ENCODE results near the gene TMEM30B.

Gene TMEM30B

DNA sequence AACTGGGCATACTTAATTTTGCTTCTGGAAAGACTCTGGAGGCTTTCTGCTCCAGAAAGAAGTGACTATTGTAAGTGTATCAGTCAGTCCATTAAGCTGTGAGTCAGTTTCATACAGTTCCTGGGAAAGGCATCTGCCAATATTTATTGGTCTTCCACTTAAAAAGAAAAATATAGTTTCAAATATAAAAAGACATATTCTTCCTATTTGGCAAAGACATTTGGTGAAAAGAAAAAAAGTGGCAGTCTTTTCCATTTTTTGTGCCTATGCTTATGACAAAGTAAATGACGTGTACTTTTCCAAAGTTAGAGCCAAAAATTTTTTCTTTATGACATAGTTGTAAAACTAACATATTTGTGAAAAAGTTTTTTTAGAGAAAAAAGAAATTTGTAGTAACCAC lies 12.3 kb downstream of the TMEM30B start:
- Histone ChIP-seq H3K36me3 (replicated peaks) (no peaks in the 10 kb centered on the region), H3K4me3 (no peak overlapping the region), H3K4me1 (peaks cover 5% of the 10 kb centered on the region; the same call in 1 of the 2 replicates), H3K27me3 (ENCODE audit: low read depth) (peaks cover 12% of the 10 kb centered on the region), H3K9me3 (no peaks in the 10 kb centered on the region)
- no peak for DNase-seq (ENCODE audit: low spot score in 2 of 2)
- in situ Hi-C loops (cut with MboI; ENCODE audit: low sequenced_read_pairs), result no loop called here

DNA sequence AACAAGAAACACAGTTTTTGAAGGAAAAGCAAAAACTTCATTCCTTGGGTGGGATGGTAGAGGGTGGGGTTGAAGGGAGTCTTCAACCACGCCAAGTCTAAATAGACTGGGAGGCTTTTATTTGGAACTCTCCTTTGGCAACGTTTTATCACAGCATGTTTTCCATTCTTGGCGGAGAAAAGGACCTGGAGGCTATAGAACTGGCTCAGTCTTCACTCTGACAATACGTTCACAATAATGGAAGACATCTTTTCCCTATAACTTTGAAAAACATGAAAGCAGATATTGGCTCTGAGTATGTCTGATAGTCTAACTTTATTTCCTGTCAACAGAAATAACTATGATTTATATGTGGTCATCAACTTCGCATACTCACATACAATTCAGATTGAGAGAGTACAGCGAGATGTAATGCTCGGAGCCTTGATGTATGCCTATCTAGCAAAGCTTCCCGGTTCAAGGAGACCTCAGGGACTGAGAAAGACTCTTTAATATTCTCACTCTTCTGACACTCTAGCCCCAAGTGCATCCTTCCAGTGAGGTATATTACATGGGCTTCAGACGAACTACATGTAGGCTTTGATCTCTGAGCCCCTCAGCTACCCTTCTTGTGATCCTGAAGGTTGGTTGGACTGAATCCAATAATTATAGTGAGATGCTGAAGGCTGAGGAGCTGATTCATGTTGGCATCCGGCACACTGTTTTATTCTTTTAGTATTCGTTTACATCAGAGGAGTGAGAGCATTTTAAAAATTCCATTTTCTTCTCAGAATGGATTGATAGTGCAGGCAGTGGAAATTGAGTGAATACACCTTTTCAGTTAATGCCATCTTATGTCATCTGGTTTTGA lies 14.0 kb downstream of the TMEM30B start:
- no peak for DNase-seq (ENCODE audit: low spot score in 2 of 2)

DNA sequence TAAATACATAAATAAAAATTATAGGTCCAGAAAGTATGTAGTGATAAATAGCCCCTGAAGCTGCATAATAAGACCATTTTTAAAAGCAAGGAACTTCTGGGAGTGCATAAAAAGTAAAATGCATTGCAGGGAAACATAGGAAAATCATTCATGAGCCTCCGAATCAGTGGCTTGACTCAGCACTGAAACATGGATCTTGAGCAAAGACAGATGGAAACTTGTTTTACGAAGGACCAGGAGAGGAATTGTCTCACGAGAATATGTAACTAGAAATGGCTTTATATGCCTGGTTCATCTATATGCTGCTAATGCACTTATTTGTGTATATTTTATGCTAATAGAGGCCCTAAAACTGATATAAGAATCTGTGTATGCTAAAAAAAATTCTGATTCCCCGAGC lies 14.7 kb downstream of the TMEM30B start:
- H3K9me3 ChIP-seq, result no peaks in the 10 kb centered on the region
- H3K4me3 ChIP-seq, result no peak overlapping the region
- H3K36me3 ChIP-seq (replicated peaks), result no peaks in the 10 kb centered on the region
- in situ Hi-C loops (cut with MboI; ENCODE audit: low sequenced_read_pairs), result no loop called here
- peaks cover 5% of the 10 kb centered on the region; the same call in 1 of the 2 replicates for H3K4me1 ChIP-seq
- H3K27me3 ChIP-seq (ENCODE audit: low read depth), result peaks cover 12% of the 10 kb centered on the region
- no peak for DNase-seq (ENCODE audit: low spot score in 2 of 2)

More for the DNA sequence above, 14.0 kb downstream of the TMEM30B start:
- Histone ChIP-seq H3K27me3 (ENCODE audit: low read depth) (peaks cover 12% of the 10 kb centered on the region), H3K36me3 (replicated peaks) (no peaks in the 10 kb centered on the region), H3K4me1 (peaks cover 5% of the 10 kb centered on the region; the same call in 1 of the 2 replicates), H3K9me3 (no peaks in the 10 kb centered on the region), H3K4me3 (no peak overlapping the region)
- in situ Hi-C loops (cut with MboI; ENCODE audit: low sequenced_read_pairs), result no loop called here

DNA sequence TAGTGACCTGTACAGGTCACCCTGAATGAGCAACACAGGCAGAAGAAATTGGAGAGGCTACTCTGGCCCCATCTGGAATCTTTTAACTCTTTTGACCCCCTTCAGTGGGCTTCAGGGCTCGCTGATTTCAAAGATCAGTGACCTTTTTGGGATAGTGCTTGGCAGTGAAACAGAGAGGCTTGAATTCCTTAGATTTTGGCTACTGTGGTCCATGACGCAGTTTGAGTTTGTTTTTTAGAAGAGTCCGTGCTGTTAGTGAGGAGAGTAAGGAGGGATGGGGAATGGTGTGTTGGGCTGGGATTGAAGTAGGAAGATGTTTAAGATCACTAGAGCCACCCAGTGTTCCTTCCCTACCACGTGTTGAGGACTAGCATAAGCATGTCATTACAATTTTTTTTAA lies 16.5 kb downstream of the TMEM30B start:
- no peak for DNase-seq (ENCODE audit: low spot score in 2 of 2)
- Histone ChIP-seq H3K27me3 (ENCODE audit: low read depth) (peaks cover 12% of the 10 kb centered on the region), H3K4me3 (no peak overlapping the region), H3K4me1 (peaks cover 5% of the 10 kb centered on the region; the same call in 1 of the 2 replicates), H3K9me3 (no peaks in the 10 kb centered on the region), H3K36me3 (replicated peaks) (no peaks in the 10 kb centered on the region)
- in situ Hi-C loops (cut with MboI; ENCODE audit: low sequenced_read_pairs), result no loop called here

DNA sequence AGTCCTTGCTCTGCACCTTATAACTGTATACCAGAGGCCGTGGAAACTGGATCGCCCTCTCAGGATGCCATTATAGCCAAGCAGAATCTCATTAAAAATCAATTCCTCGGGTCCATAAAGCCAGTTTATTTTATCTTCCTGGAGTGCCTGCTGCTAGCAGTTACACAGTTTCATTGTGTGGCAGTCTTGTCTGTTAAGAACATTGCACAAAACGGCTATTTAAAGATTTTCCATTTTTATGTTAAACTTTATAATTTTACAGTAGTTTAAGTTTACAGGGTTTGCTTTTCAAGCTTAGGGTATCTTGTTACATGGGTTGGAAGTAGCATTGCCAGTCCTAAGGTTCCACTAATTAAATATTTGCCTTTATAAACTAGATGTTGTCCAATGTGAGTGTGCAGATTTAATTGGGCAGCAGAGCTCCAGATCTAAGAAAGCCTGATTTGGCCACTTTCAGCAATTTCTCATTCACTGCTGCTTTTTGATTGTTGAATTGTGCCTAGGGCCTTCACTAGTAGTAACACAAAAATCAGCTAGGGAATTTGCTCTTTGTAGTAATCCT lies 17.0 kb downstream of the TMEM30B start:
- Histone ChIP-seq H3K4me3 (no peak overlapping the region), H3K4me1 (peaks cover 3% of the 10 kb centered on the region; the same call in 1 of the 2 replicates), H3K36me3 (replicated peaks) (no peaks in the 10 kb centered on the region), H3K27me3 (ENCODE audit: low read depth) (peaks cover 12% of the 10 kb centered on the region), H3K9me3 (no peaks in the 10 kb centered on the region)
- DNase-seq (ENCODE audit: low spot score in 2 of 2), result peak in 1 of 2 experiments; percentile 26
- in situ Hi-C loops (cut with MboI; ENCODE audit: low sequenced_read_pairs), result no loop called here

DNA sequence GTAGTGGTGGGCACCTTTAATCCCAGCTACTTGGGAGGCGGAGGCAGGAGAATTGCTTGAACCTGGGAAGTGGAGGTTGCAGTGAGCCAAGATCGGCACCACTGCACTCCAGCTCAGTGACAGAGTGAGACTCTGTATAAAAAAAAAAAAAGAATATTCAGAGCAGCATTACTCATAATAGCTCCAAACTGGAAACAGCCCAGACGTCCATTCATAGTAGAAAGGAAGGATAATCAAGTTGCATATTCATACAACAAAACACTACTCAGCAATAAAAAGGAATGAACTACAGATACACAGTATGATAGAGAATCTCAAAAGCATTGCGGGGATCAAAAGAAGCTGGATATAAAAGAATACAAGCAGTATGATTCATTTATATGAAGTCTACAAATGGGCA lies 19.1 kb downstream of the TMEM30B start:
- Histone ChIP-seq H3K4me1 (peaks cover 3% of the 10 kb centered on the region; the same call in 1 of the 2 replicates), H3K4me3 (no peak overlapping the region), H3K27me3 (ENCODE audit: low read depth) (peaks cover 7% of the 10 kb centered on the region), H3K9me3 (no peaks in the 10 kb centered on the region), H3K36me3 (replicated peaks) (no peaks in the 10 kb centered on the region)
- no peak for DNase-seq (ENCODE audit: low spot score in 2 of 2)
- in situ Hi-C loops (cut with MboI; ENCODE audit: low sequenced_read_pairs), result no loop called here

DNA sequence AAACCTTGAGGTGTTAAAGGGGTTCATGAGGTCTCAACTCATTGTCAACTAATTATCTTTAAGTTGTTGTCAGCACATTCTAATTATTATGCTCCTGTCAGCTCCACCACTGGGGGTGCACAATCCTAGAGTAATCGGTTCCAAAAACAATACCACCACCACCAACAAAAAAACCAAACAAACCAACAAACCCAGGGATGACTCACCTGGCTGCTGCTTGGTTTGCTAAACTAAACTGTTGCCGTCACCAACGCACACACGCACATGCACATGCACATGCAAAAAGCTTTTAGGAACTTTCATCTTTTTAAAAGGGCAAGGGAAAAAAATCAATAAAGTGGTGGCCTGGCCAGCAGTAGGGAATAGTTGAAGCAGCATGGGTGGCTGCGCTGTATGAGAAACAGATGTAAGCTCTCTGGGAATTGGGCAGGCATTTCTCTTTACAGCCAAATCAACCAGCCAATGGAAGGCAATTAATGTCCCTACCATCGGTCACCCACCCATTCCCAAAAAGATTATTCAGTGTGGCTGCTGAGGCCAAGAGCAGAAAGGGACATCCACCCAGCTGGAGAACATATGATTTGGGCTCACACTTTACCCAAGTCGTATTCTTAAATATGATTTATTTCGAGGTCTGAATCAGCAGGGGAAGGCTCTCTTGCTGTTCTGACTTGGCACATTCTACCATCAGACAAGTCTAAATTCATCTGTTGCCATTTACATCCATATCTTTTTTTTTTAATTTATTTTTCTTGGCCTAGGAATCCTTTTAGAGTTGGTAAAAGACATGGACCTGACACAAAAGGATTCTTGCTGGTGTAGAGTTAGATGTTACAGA lies 20.0 kb downstream of the TMEM30B start:
- Histone ChIP-seq H3K9me3 (no peaks in the 10 kb centered on the region), H3K27me3 (ENCODE audit: low read depth) (no peaks in the 10 kb centered on the region; the same call in none of the 2 replicates), H3K36me3 (replicated peaks) (no peaks in the 10 kb centered on the region), H3K4me3 (no peak overlapping the region), H3K4me1 (peaks cover 3% of the 10 kb centered on the region; the same call in 1 of the 2 replicates)
- DNase-seq (ENCODE audit: low spot score in 2 of 2), result no peak
- in situ Hi-C loops (cut with MboI; ENCODE audit: low sequenced_read_pairs), result no loop called here

DNA sequence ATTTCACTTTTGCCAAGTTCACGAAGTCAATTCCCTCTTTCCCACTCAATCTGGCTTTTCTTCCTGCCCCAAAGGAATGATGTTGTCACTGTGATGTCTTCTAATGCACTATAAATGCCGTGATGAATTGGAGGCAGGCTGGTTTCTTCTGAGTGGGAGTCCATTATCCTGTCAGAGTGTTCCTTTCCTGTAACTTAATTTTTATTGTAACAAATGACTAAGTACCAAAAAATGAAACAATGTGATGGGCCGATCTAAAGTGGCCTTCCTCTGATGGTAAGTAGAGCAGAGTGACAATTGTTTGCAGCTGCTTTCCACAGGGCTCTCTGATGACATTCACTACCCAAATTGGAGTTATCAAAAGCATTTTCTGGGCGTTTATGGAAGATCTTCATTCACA lies 22.2 kb downstream of the TMEM30B start:
- DNase-seq (ENCODE audit: low spot score in 2 of 2), result no peak
- H3K4me1 ChIP-seq, result no peaks in the 10 kb centered on the region
- H3K27me3 ChIP-seq (ENCODE audit: low read depth), result no peaks in the 10 kb centered on the region; the same call in none of the 2 replicates
- H3K36me3 ChIP-seq (replicated peaks), result no peaks in the 10 kb centered on the region
- in situ Hi-C loops (cut with MboI; ENCODE audit: low sequenced_read_pairs), result no loop called here
- no peaks in the 10 kb centered on the region for H3K9me3 ChIP-seq
- no peak overlapping the region for H3K4me3 ChIP-seq

DNA sequence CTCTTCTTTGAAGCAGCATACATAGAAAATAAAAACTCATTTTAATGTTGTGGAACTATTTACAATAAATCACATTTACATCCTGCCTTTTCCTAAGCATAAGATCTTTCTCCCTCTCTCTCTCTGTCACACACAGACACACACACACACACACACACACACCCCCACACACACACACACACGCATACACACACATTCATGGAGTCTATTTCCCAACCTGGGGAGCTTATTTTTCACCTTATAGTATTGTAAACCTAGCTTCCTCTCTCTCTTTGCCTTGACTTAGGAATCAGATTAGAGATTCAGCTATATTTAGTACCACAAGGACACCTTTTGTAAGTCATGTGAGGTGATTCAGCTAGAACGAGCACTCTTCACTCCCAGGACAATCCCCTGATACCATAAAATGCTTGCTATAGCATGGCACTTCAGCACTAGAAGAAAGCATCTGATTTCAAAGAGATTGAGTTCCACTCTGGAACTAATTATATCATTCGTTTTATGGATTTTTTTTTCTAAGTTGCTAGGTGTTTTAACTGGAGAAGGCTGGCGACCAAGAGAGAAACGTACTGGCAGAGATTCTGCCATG lies 23.6 kb downstream of the TMEM30B start:
- Histone ChIP-seq H3K4me1 (no peaks in the 10 kb centered on the region; the same call in 1 of the 2 replicates), H3K4me3 (no peak overlapping the region), H3K36me3 (replicated peaks) (no peaks in the 10 kb centered on the region), H3K9me3 (no peaks in the 10 kb centered on the region), H3K27me3 (ENCODE audit: low read depth) (no peaks in the 10 kb centered on the region; the same call in none of the 2 replicates)
- in situ Hi-C loops (cut with MboI; ENCODE audit: low sequenced_read_pairs), result no loop called here
- no peak for DNase-seq (ENCODE audit: low spot score in 2 of 2)

DNA sequence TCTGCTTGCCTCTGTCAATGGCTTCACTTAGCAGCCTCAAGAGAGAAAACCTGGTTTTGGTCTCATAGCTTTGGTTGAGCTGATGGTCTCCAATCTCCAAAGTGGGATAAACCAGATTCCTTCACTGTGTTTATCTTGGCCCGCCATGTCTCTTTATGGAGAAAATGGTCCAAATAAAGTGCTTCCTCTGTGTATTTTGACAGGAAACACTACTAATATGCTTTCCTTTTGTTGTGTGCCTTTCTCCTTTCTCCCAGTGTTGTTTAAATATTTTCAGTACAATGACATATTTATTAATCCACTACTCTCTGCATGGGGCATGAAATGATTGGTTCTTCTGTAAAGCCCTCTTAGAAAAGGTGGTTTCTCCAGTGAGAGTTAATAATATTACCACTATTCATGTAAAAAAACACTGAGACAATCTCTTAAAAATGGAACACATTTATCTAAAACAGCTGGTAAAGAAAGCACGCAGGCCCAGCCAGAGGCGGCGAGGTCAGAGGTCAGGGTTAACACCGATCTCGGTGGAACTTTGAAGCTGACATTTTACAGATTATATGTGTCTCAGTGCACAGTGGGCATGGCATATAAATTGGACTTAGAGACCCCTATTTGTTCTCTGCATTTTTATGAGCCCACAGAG lies 24.2 kb downstream of the TMEM30B start:
- Histone ChIP-seq H3K27me3 (ENCODE audit: low read depth) (no peaks in the 10 kb centered on the region; the same call in none of the 2 replicates), H3K36me3 (replicated peaks) (no peaks in the 10 kb centered on the region), H3K9me3 (no peaks in the 10 kb centered on the region), H3K4me3 (no peak overlapping the region), H3K4me1 (no peaks in the 10 kb centered on the region; the same call in 1 of the 2 replicates)
- DNase-seq (ENCODE audit: low spot score in 2 of 2), result no peak
- in situ Hi-C loops (cut with MboI; ENCODE audit: low sequenced_read_pairs), result no loop called here

DNA sequence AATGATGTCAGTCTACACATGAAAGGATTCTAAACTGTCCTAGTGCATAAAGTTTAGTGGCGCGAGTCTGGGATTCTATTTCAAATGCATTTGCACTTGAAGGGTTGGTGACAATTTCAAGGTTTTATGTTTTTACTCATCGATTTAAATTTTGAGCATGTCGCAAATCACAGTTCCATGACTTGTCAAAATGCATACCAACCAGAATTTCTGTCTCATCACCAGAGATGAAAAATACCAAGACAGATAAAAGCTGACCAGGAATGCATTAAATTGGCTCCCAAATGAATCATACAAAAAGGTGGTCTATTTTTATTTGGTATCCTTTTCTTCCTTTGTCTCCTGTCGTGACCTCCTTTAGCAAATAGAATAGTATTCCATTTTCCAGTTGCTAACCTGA lies 25.2 kb downstream of the TMEM30B start:
- no peak for DNase-seq (ENCODE audit: low spot score in 2 of 2)
- H3K4me1 ChIP-seq, result no peaks in the 10 kb centered on the region; the same call in 1 of the 2 replicates
- in situ Hi-C loops (cut with MboI; ENCODE audit: low sequenced_read_pairs), result no loop called here
- no peaks in the 10 kb centered on the region; the same call in none of the 2 replicates for H3K27me3 ChIP-seq (ENCODE audit: low read depth)
- H3K36me3 ChIP-seq (replicated peaks), result no peaks in the 10 kb centered on the region
- H3K4me3 ChIP-seq, result no peak overlapping the region
- no peaks in the 10 kb centered on the region for H3K9me3 ChIP-seq

DNA sequence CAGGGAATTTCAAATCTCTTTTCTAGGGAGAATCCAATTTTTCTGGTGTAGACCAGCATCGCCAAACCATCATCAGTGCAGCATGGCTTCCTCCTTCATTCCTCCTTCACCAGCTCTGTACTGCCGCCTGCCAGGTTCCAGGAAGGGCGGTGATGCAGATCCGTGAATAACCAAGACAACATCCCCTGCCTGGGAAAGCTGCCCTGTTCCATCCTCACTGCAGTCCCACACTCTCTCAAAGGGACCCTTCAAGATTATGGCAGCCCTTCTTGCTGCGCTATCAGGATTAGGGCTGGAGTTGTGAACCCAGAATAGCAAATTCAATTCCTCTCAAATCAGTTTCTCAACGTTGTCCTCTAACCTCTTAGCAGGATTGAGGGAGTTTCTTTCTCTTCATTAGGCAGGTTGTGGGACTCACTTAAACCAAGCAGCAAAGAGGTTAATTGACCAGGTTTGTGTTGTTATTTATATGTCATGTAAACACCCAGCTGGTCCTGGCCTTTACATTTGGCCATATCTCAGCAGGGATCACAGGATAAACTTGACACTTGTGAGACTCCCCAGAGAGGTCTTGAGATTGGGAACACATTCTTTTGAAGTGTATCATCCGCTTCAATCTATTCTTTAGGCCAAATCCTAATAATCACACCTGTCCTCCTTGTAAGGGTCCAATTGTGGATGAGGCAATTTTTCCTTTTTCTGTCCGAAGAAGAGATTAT lies 26.2 kb downstream of the TMEM30B start:
- DNase-seq (ENCODE audit: low spot score in 2 of 2), result no peak
- H3K36me3 ChIP-seq (replicated peaks), result no peaks in the 10 kb centered on the region
- no peaks in the 10 kb centered on the region; the same call in none of the 2 replicates for H3K27me3 ChIP-seq (ENCODE audit: low read depth)
- no peaks in the 10 kb centered on the region for H3K9me3 ChIP-seq
- in situ Hi-C loops (cut with MboI; ENCODE audit: low sequenced_read_pairs), result loop anchor here (5.0 kb wide), 1 partner anchor 628 kb away; no protein-coding TSS in a partner anchor
- no peaks in the 10 kb centered on the region; the same call in 1 of the 2 replicates for H3K4me1 ChIP-seq
- no peak overlapping the region for H3K4me3 ChIP-seq
